ENCODE data around the gene GRID2. TPM values are rescaled to one million over a fixed set of nuclear protein-coding genes. Genes with fewer than 3 reads are reported as not detected.

Gene GRID2
- polyA plus RNA-seq, 1 donor from 2014 or later, result 14.9 TPM

- Histone ChIP-seq H3F3A (ENCODE audit: insufficient read depth, low read length, poor library complexity, severe bottlenecking) (no peaks in the 10 kb centered on the region), H4K20me1 (ENCODE audit: insufficient read depth) (no peaks in the 10 kb centered on the region), H3K27ac (ENCODE audit: low read length) (no peak overlapping the region), H3K36me3 (ENCODE audit: insufficient read depth, low read length) (no peaks in the 10 kb centered on the region), H3K4me3 (ENCODE audit: low read length) (no peak overlapping the region), H3K79me2 (replicated peaks; ENCODE audit: insufficient read depth, low read length) (no peaks in the 10 kb centered on the region), H3K9me2 (ENCODE audit: insufficient read depth, low read length) (no peaks in the 10 kb centered on the region), H2AFZ (ENCODE audit: low read depth, low read length) (no peak overlapping the region), H3K27me3 (ENCODE audit: insufficient read depth, low read depth, low read length) (no peaks in the 10 kb centered on the region), H3K4me2 (ENCODE audit: low read length) (no peak overlapping the region), H3K9me3 (ENCODE audit: low read length) (peaks cover 11% of the 10 kb centered on the region), H3K9ac (ENCODE audit: low read length) (no peak overlapping the region)
- TF ChIP-seq EZH2 (IDR thresholded peaks at IDR 0.05; ENCODE audit: borderline replicate concordance, insufficient read depth, low read length, poor library complexity, severe bottlenecking), result no peak
- no peak for TF ChIP-seq POLR2AphosphoS5 (IDR thresholded peaks at IDR 0.05)
- no peak for TF ChIP-seq SMC3 (conservative IDR thresholded peaks at IDR 0.05; ENCODE audit: poor library complexity)
- no peak for TF ChIP-seq REST (IDR thresholded peaks at IDR 0.05; ENCODE audit: borderline replicate concordance)
- no peak for TF ChIP-seq MXI1 (conservative IDR thresholded peaks at IDR 0.05; ENCODE audit: poor library complexity, severe bottlenecking)
- TF ChIP-seq RAD21 (conservative IDR thresholded peaks at IDR 0.05), result no peak
- no peak for TF ChIP-seq CTCF (IDR thresholded peaks at IDR 0.05; ENCODE audit: poor library complexity, severe bottlenecking)
- no peak for TF ChIP-seq TAF1 (IDR thresholded peaks at IDR 0.05; ENCODE audit: low read depth)
- TF ChIP-seq EP300 (conservative IDR thresholded peaks at IDR 0.05; ENCODE audit: poor library complexity, severe bottlenecking), result no peak
These were observed 48.9 kb upstream of the GRID2 start for GRCh38 chr4:92254767-92255442.

- Histone ChIP-seq H3K9me2 (ENCODE audit: insufficient read depth, low read length) (no peaks in the 10 kb centered on the region), H3K9ac (ENCODE audit: low read length) (no peak overlapping the region), H3K79me2 (replicated peaks; ENCODE audit: insufficient read depth, low read length) (no peaks in the 10 kb centered on the region), H2AFZ (ENCODE audit: low read depth, low read length) (no peak overlapping the region), H3K36me3 (ENCODE audit: insufficient read depth, low read length) (no peaks in the 10 kb centered on the region), H3K4me3 (ENCODE audit: low read length) (no peak overlapping the region), H4K20me1 (ENCODE audit: insufficient read depth) (no peaks in the 10 kb centered on the region), H3K9me3 (ENCODE audit: low read length) (peaks cover 11% of the 10 kb centered on the region), H3K4me2 (ENCODE audit: low read length) (no peak overlapping the region), H3K27me3 (ENCODE audit: insufficient read depth, low read depth, low read length) (no peaks in the 10 kb centered on the region), H3F3A (ENCODE audit: insufficient read depth, low read length, poor library complexity, severe bottlenecking) (no peaks in the 10 kb centered on the region), H3K27ac (ENCODE audit: low read length) (no peak overlapping the region)
- TF ChIP-seq SMC3 (conservative IDR thresholded peaks at IDR 0.05; ENCODE audit: poor library complexity), result no peak
These were observed 47.9 kb upstream of the GRID2 start for GRCh38 chr4:92255920-92256244.

Measured in neural cell (in vitro differentiated cells).